ENCODE results near the gene PTPRR.

Gene PTPRR

GRCh38 chr12:70671698-70672097 is 248.8 kb downstream of the PTPRR start:
- Histone ChIP-seq H3K9ac (no peak overlapping the region), H3K9me3 (ENCODE audit: control insufficient read depth, low read length) (no peaks in the 10 kb centered on the region), H3K4me1 (no peaks in the 10 kb centered on the region), H3K4me3 (ENCODE audit: low read depth, low read length) (no peak overlapping the region), H3K79me2 (no peaks in the 10 kb centered on the region), H2AFZ (no peak overlapping the region), H3K27ac (no peak overlapping the region), H3K27me3 (ENCODE audit: control insufficient read depth, insufficient read depth, low read length) (no peaks in the 10 kb centered on the region), H3K36me3 (ENCODE audit: control insufficient read depth, insufficient read depth, low read length) (no peaks in the 10 kb centered on the region), H3K4me2 (ENCODE audit: low read length) (no peak overlapping the region)
- TF ChIP-seq CTCF (IDR thresholded peaks at IDR 0.05): no peak

- Histone ChIP-seq H3K4me1 (no peaks in the 10 kb centered on the region), H3K9ac (no peak overlapping the region), H2AFZ (no peak overlapping the region), H3K4me3 (ENCODE audit: low read depth, low read length) (no peak overlapping the region), H3K27me3 (ENCODE audit: control insufficient read depth, insufficient read depth, low read length) (no peaks in the 10 kb centered on the region), H3K4me2 (ENCODE audit: low read length) (no peak overlapping the region), H3K27ac (no peak overlapping the region), H3K36me3 (ENCODE audit: control insufficient read depth, insufficient read depth, low read length) (no peaks in the 10 kb centered on the region), H3K79me2 (no peaks in the 10 kb centered on the region), H3K9me3 (ENCODE audit: control insufficient read depth, low read length) (no peaks in the 10 kb centered on the region)
- TF ChIP-seq CTCF (IDR thresholded peaks at IDR 0.05): no peak
These were observed 249.6 kb downstream of the PTPRR start for GRCh38 chr12:70670948-70671347.

- no peak for TF ChIP-seq CTCF (IDR thresholded peaks at IDR 0.05)
- Histone ChIP-seq H3K4me2 (ENCODE audit: low read length) (no peak overlapping the region), H3K9ac (no peak overlapping the region), H3K27ac (no peak overlapping the region), H3K9me3 (ENCODE audit: control insufficient read depth, low read length) (no peaks in the 10 kb centered on the region), H3K79me2 (no peaks in the 10 kb centered on the region), H3K4me3 (ENCODE audit: low read depth, low read length) (no peak overlapping the region), H3K27me3 (ENCODE audit: control insufficient read depth, insufficient read depth, low read length) (no peaks in the 10 kb centered on the region), H3K4me1 (no peaks in the 10 kb centered on the region), H2AFZ (no peak overlapping the region), H3K36me3 (ENCODE audit: control insufficient read depth, insufficient read depth, low read length) (no peaks in the 10 kb centered on the region)
These were observed 253.3 kb downstream of the PTPRR start for GRCh38 chr12:70667253-70667652.

GRCh38 chr12:70666364-70666763 is 254.2 kb downstream of the PTPRR start:
- H2AFZ ChIP-seq: no peak overlapping the region
- no peaks in the 10 kb centered on the region for H3K79me2 ChIP-seq
- no peak overlapping the region for H3K4me3 ChIP-seq (ENCODE audit: low read depth, low read length)
- H3K27me3 ChIP-seq (ENCODE audit: control insufficient read depth, insufficient read depth, low read length): no peaks in the 10 kb centered on the region
- H3K36me3 ChIP-seq (ENCODE audit: control insufficient read depth, insufficient read depth, low read length): no peaks in the 10 kb centered on the region
- TF ChIP-seq CTCF (IDR thresholded peaks at IDR 0.05): no peak
- H3K4me2 ChIP-seq (ENCODE audit: low read length): no peak overlapping the region
- no peaks in the 10 kb centered on the region for H3K4me1 ChIP-seq
- no peaks in the 10 kb centered on the region for H3K9me3 ChIP-seq (ENCODE audit: control insufficient read depth, low read length)
- H3K27ac ChIP-seq: no peak overlapping the region
- no peak overlapping the region for H3K9ac ChIP-seq

GRCh38 chr12:70664465-70664881 is 256.1 kb downstream of the PTPRR start:
- H3K9ac ChIP-seq: no peak overlapping the region
- no peak overlapping the region for H3K27ac ChIP-seq
- peak overlapping the region; percentile 13 for H3K4me2 ChIP-seq (ENCODE audit: low read length)
- H3K27me3 ChIP-seq (ENCODE audit: control insufficient read depth, insufficient read depth, low read length): no peaks in the 10 kb centered on the region
- H3K36me3 ChIP-seq (ENCODE audit: control insufficient read depth, insufficient read depth, low read length): no peaks in the 10 kb centered on the region
- H3K79me2 ChIP-seq: no peaks in the 10 kb centered on the region
- H3K4me1 ChIP-seq: no peaks in the 10 kb centered on the region
- TF ChIP-seq CTCF (IDR thresholded peaks at IDR 0.05): no peak
- no peaks in the 10 kb centered on the region for H3K9me3 ChIP-seq (ENCODE audit: control insufficient read depth, low read length)
- H2AFZ ChIP-seq: no peak overlapping the region
- no peak overlapping the region for H3K4me3 ChIP-seq (ENCODE audit: low read depth, low read length)

Measured in parathyroid adenoma (tissue), 2 donors.